B cell (primary cell): ENCODE results near the gene CRTC3. TPM values are rescaled to one million over a fixed set of nuclear protein-coding genes. Genes with fewer than 3 reads are reported as not detected.

ENCODE experiments used
- ATAC-seq: fragments of 200-7000 bp; cut with Tn5 transposase; one replicate; pipeline ENCODE4 v1.10.0; 2021; ENCODE audit warnings: low read depth, mild to moderate bottlenecking, moderate number of reproducible peaks, moderate library complexity
- CTCF ChIA-PET: fragments of 350-600 bp; sonication (Branson Sonifier 250); formaldehyde crosslinking; loops from one replicate; lab custom pipeline; 2021; ENCODE audit warnings: antibody characterized with exemption, inconsistent platforms; lab: Charles Lee
- POLR2A ChIA-PET: fragments of 350-600 bp; sonication (Branson Sonifier 250); formaldehyde crosslinking; loops from one replicate; lab custom pipeline; 2021; ENCODE audit warnings: antibody characterized with exemption; lab: Charles Lee
- DNase-seq: peaks from one replicate; pipeline ENCODE4 v3.0.0; 2013
- H2AFZ ChIP-seq: 2 replicates; pipeline ENCODE4 v1.6.1; 2012; ENCODE audit warnings: mild to moderate bottlenecking, low read depth, low read length; ENCODE audit not compliant: insufficient read depth, poor library complexity, severe bottlenecking
- H3K27ac ChIP-seq, 2 donors: 1 replicate in 1 of 2; 2 replicates in 1 of 2; pipeline ENCODE4 v1.5.1; 2012 to 2013; ENCODE audit warnings: low read length in 2 of 2, mild to moderate bottlenecking in 2 of 2, moderate library complexity in 1 of 2
- H3K27me3 ChIP-seq, 4 experiments: fragments of 200-600 bp in 1 of 4; sonication (generic) in 1 of 4; replicated peaks in 1 of 4; 1 replicate in 2 of 4; 2 replicates in 2 of 4; pipeline versions ENCODE4 v1.6.1 to v1.7.0; 2013 to 2016; ENCODE audit warnings: low read length in 3 of 4, mild to moderate bottlenecking in 2 of 4, mixed read lengths in 1 of 4, moderate library complexity in 1 of 4; ENCODE audit not compliant: insufficient read depth in 4 of 4, control insufficient read depth in 3 of 4; ENCODE audit errors: control extremely low read depth in 1 of 4
- H3K36me3 ChIP-seq, 2 experiments: replicated peaks in 1 of 2; 1 replicate in 1 of 2; 2 replicates in 1 of 2; pipeline versions ENCODE4 v1.6.1 to v1.7.1; 2013; ENCODE audit warnings: low read length in 1 of 2; ENCODE audit not compliant: insufficient read depth in 2 of 2, control insufficient read depth in 1 of 2; ENCODE audit errors: control extremely low read depth in 1 of 2, extremely low read depth in 1 of 2
- H3K4me1 ChIP-seq, 2 donors: fragments of 200-600 bp in 1 of 2; sonication (generic) in 1 of 2; 1 replicate in 1 of 2; 2 replicates in 1 of 2; pipeline versions ENCODE4 v1.5.1 to v1.6.1; 2013 to 2017; ENCODE audit warnings: low read length in 2 of 2; ENCODE audit not compliant: control insufficient read depth in 2 of 2, insufficient read depth in 2 of 2
- H3K4me2 ChIP-seq: replicated peaks from 2 replicates; pipeline ENCODE3; 2012; ENCODE audit warnings: mild to moderate bottlenecking, low read depth, low read length; ENCODE audit not compliant: poor library complexity, severe bottlenecking
- H3K4me3 ChIP-seq, 5 experiments: fragments of 200-600 bp in 1 of 5; sonication (generic) in 1 of 5; 1 replicate in 3 of 5; 2 replicates in 2 of 5; pipeline versions ENCODE4 v1.5.1 to v1.7.0; 2011 to 2016; ENCODE audit warnings: low read length in 4 of 5, mild to moderate bottlenecking in 4 of 5, low read depth in 2 of 5, control low read depth in 1 of 5, moderate library complexity in 1 of 5; ENCODE audit not compliant: insufficient read depth in 1 of 5; ENCODE audit errors: control extremely low read depth in 1 of 5, extremely low read depth in 1 of 5
- H3K79me2 ChIP-seq: fragments of 200-600 bp; sonication (generic); one replicate; pipeline ENCODE4 v1.6.0; 2016; ENCODE audit warnings: low read length; ENCODE audit not compliant: control insufficient read depth, insufficient read depth
- H3K9ac ChIP-seq: fragments of 200-600 bp; sonication (generic); 2 replicates; pipeline ENCODE4 v1.6.1; 2017; ENCODE audit warnings: mild to moderate bottlenecking, low read length, moderate library complexity
- H3K9me3 ChIP-seq, 3 donors: one replicate each; pipeline versions ENCODE4 v1.6.1 to v1.7.1; 2013; ENCODE audit warnings: low read length in 2 of 3; ENCODE audit not compliant: control insufficient read depth in 2 of 3, insufficient read depth in 1 of 3; ENCODE audit errors: control extremely low read depth in 1 of 3
- H4K20me1 ChIP-seq: 2 replicates; pipeline ENCODE4 v1.6.0; 2012; ENCODE audit warnings: mild to moderate bottlenecking, low read length; ENCODE audit not compliant: insufficient read depth, control insufficient read depth, poor library complexity, severe bottlenecking
- H3K27ac Mint-ChIP-seq: one replicate; pipeline ENCODE4 v1.8.0; 2021; ENCODE audit warnings: mixed read lengths
- H3K27me3 Mint-ChIP-seq: one replicate; pipeline ENCODE4 v1.8.0; 2021; ENCODE audit warnings: mixed read lengths
- H3K4me1 Mint-ChIP-seq: one replicate; pipeline ENCODE4 v1.8.0; 2021; ENCODE audit warnings: mixed read lengths
- H3K4me3 Mint-ChIP-seq: one replicate; pipeline ENCODE4 v1.8.0; 2021; ENCODE audit warnings: mixed read lengths
- H3K9me3 Mint-ChIP-seq: one replicate; pipeline ENCODE4 v1.8.0; 2022; ENCODE audit warnings: mixed read lengths; ENCODE audit not compliant: insufficient read depth
- CTCF ChIP-seq: fragments of 200-600 bp; IDR thresholded peaks from one replicate; pipeline ENCODE4 v1.8.0; 2022; ENCODE audit warnings: antibody characterized with exemption, mild to moderate bottlenecking
- EZH2 ChIP-seq: IDR thresholded peaks from 2 replicates; pipeline ENCODE4 v1.6.1; 2012; ENCODE audit warnings: borderline replicate concordance, low read depth, mild to moderate bottlenecking, moderate library complexity, low read length; ENCODE audit not compliant: insufficient read depth, poor library complexity, severe bottlenecking
- WGBS: methylation state at CpG from one replicate; pipeline ENCODE4 v1.1.5; 2013; ENCODE audit warnings: missing lambda C conversion rate; ENCODE audit not compliant: insufficient coverage; 5-methylcytosine and 5-hydroxymethylcytosine counted together
- intact Hi-C: fragments of 100-400 bp; cut with micrococcal nuclease; formaldehyde crosslinking; loops from one replicate; pipeline ENCODE4 v1.10.0; 2022
- polyA plus RNA-seq: library from polyadenylated mRNA; depleted of rRNA; stranded (reverse); fragments of >200 nt; gene quantifications from 2 replicates; pipeline ENCODE4 v1.2.3, GENCODE V29; 2012
- total RNA-seq, 2 donors: library from RNA; stranded (reverse); fragments of 120-200 nt in 1 of 2; gene quantifications; 1 replicate in 1 of 2; 2 replicates in 1 of 2; pipeline versions ENCODE4 v1.2.3 to v1.2.4, GENCODE V29; 2013 to 2022

CRTC3 gene
- total and polyA plus RNA-seq, 2 donors (not counting 1 experiment from before 2014, with no cell fraction given): 34.7 to 95.8 TPM

GRCh38 chr15:90564051-90564450, 34.3 kb downstream of the CRTC3 start:
- intact Hi-C loops: loop anchor here (1.0 to 5.0 kb wide), 3 partner anchors 13 to 37 kb away; partner anchors contain the start of gene CRTC3
- Mint-ChIP-seq H3K9me3 (no peaks in the 10 kb centered on the region), H3K4me1 (peaks cover 77% of the 10 kb centered on the region), H3K27ac (peak overlapping the region; percentile 84), H3K4me3 (peak overlapping the region; percentile 73), H3K27me3 (no peaks in the 10 kb centered on the region)
- peaks cover 0 to 2% of the 10 kb centered on the region in 2 experiments for H3K36me3 ChIP-seq
- WGBS: no CpG with 5 or more reads among the region's 1 CpG
- peak overlapping the region; percentile 62 for H3K4me2 ChIP-seq
- ATAC-seq (peak; percentile 81), DNase-seq (peak; percentile 74)
- ChIA-PET CTCF (interaction anchor here (0.8 to 1.5 kb wide), 6 partner anchors 14 to 321 kb away, joined by 3 to 6 read pairs (median 5); partner anchors contain the start of gene CRTC3), POLR2A (interaction anchor here (0.6 to 1.1 kb wide), 2 partner anchors 34 to 35 kb away, joined by 3 to 4 read pairs; no protein-coding TSS in a partner anchor)
- TF ChIP-seq EZH2: no peak
- no peak for TF ChIP-seq CTCF
- peak overlapping the region; percentile 75 to 87 for H3K27ac ChIP-seq
- peaks cover 73 to 80% of the 10 kb centered on the region in 2 donors for H3K4me1 ChIP-seq
- H3K4me3 ChIP-seq: peak overlapping the region in 3 of 5 experiments; percentile 1 to 27 (median 19)
- peaks cover 19% of the 10 kb centered on the region for H4K20me1 ChIP-seq
- peak overlapping the region; percentile 30 for H3K9ac ChIP-seq
- peak overlapping the region; percentile 45 for H2AFZ ChIP-seq
- H3K79me2 ChIP-seq: peaks cover 86% of the 10 kb centered on the region
- no peaks in the 10 kb centered on the region for H3K27me3 ChIP-seq
- H3K9me3 ChIP-seq: peaks cover 0 to 2% (median 0%) of the 10 kb centered on the region in 3 donors

- 0% methylated on average over 1 of the region's 2 CpGs for WGBS
- ChIA-PET POLR2A (interaction anchor here (0.6 to 1.1 kb wide), 2 partner anchors 34 to 36 kb away, joined by 3 to 4 read pairs; no protein-coding TSS in a partner anchor), CTCF (interaction anchor here (1.0 to 1.5 kb wide), 5 partner anchors 25 to 321 kb away, joined by 3 to 6 read pairs (median 6); partner anchors contain the start of gene CRTC3)
- Histone ChIP-seq H3K79me2 (peaks cover 86% of the 10 kb centered on the region), H3K9me3 (peaks cover 0 to 2% (median 0%) of the 10 kb centered on the region in 3 donors), H3K36me3 (no peaks in the 10 kb centered on the region), H2AFZ (peak overlapping the region; percentile 45), H3K4me3 (peak overlapping the region in 2 of 5 experiments; percentile 19 to 23), H3K27ac (peak overlapping the region; percentile 75 to 87), H3K4me2 (peak overlapping the region; percentile 62), H3K4me1 (peaks cover 73 to 82% of the 10 kb centered on the region in 2 donors), H3K9ac (peak overlapping the region; percentile 30), H3K27me3 (no peaks in the 10 kb centered on the region), H4K20me1 (peaks cover 17% of the 10 kb centered on the region)
- ATAC-seq (no peak), DNase-seq (no peak)
- Mint-ChIP-seq H3K4me1 (peaks cover 77% of the 10 kb centered on the region), H3K4me3 (peak overlapping the region; percentile 73), H3K27me3 (no peaks in the 10 kb centered on the region), H3K9me3 (no peaks in the 10 kb centered on the region), H3K27ac (peak overlapping the region; percentile 84)
- TF ChIP-seq CTCF (no peak), EZH2 (no peak)
- intact Hi-C loops: loop anchor here (1.0 to 5.0 kb wide), 3 partner anchors 14 to 37 kb away; partner anchors contain the start of gene CRTC3
Measured at GRCh38 chr15:90564590-90564989, 34.9 kb downstream of the CRTC3 start.
